HEK293 (cell line): ENCODE data around the gene MCTP1.

Source experiments
- CTCF ChIA-PET: fragments of 350-600 bp; formaldehyde crosslinking; extraction: SDS; loops from one replicate; lab custom pipeline; 2021; ENCODE audit warnings: antibody characterized with exemption; lab: Yijun Ruan, JAX
- POLR2A ChIA-PET: fragments of 300-600 bp; formaldehyde crosslinking; extraction: SDS; loops from one replicate; lab custom pipeline; 2020; ENCODE audit warnings: antibody characterized with exemption, inconsistent platforms; lab: Yijun Ruan, JAX
- H3K27ac ChIP-seq: fragments of 200-500 bp; sonication (Bioruptor generic); 2 replicates; pipeline ENCODE4 v1.5.1; 2014; ENCODE audit warnings: low read depth, low read length, control low read depth, inconsistent platforms; ENCODE audit errors: extremely low read depth
- H3K36me3 ChIP-seq, 2 experiments: fragments of 200-500 bp in 1 of 2; sonication (Bioruptor generic) in 1 of 2; 1 replicate in 1 of 2; 2 replicates in 1 of 2; pipeline ENCODE4 v1.5.1; 2014 to 2017; ENCODE audit warnings: inconsistent platforms in 2 of 2, low read length in 2 of 2; ENCODE audit not compliant: control insufficient read depth in 2 of 2, insufficient read depth in 1 of 2
- H3K4me1 ChIP-seq: fragments of 200-500 bp; sonication (Bioruptor generic); 2 replicates; pipeline ENCODE4 v1.5.1; 2014; ENCODE audit warnings: mild to moderate bottlenecking, low read length, inconsistent platforms; ENCODE audit not compliant: control insufficient read depth, insufficient read depth
- H3K4me3 ChIP-seq: 2 replicates; pipeline ENCODE4 v1.5.1; 2011; ENCODE audit warnings: low read depth, mild to moderate bottlenecking, control low read depth, low read length, moderate library complexity
- H3K9me3 ChIP-seq: fragments of 200-500 bp; sonication (Bioruptor generic); 2 replicates; pipeline ENCODE4 v1.5.1; 2014; ENCODE audit warnings: low read depth, low read length, inconsistent platforms; ENCODE audit not compliant: control insufficient read depth, insufficient read depth
- MZF1 ChIP-seq: fragments of 450-650 bp; formaldehyde crosslinking; IDR thresholded peaks from 2 replicates; pipeline ENCODE4 v1.5.1; 2017; ENCODE audit warnings: missing biosample characterization, missing genetic modification characterization, borderline replicate concordance
- TCF7L2 ChIP-seq: IDR thresholded peaks from 2 replicates; pipeline ENCODE4 v1.6.1; 2011; ENCODE audit warnings: low read depth, mild to moderate bottlenecking, inconsistent platforms, low read length, moderate library complexity, borderline replicate concordance
- ZBTB1 ChIP-seq: fragments of 450-650 bp; formaldehyde crosslinking; IDR thresholded peaks from 2 replicates; pipeline ENCODE4 v1.5.1; 2016; ENCODE audit warnings: missing biosample characterization, missing genetic modification characterization
- ZFP41 ChIP-seq: fragments of 450-650 bp; formaldehyde crosslinking; IDR thresholded peaks from 2 replicates; pipeline ENCODE4 v1.5.1; 2016; ENCODE audit warnings: missing biosample characterization, missing genetic modification characterization, borderline replicate concordance
- ZIC2 ChIP-seq: fragments of 450-650 bp; formaldehyde crosslinking; IDR thresholded peaks from 2 replicates; pipeline ENCODE4 v1.5.1; 2016; ENCODE audit warnings: missing biosample characterization, missing genetic modification characterization
- ZNF16 ChIP-seq: fragments of 450-650 bp; formaldehyde crosslinking; IDR thresholded peaks from 2 replicates; pipeline ENCODE4 v1.5.1; 2016; ENCODE audit warnings: low read depth, missing biosample characterization, missing genetic modification characterization
- ZNF169 ChIP-seq: fragments of 450-650 bp; formaldehyde crosslinking; IDR thresholded peaks from 2 replicates; pipeline ENCODE4 v1.5.1; 2016; ENCODE audit warnings: missing biosample characterization, missing genetic modification characterization
- ZNF23 ChIP-seq: fragments of 450-650 bp; formaldehyde crosslinking; IDR thresholded peaks from 2 replicates; pipeline ENCODE4 v1.5.1; 2016; ENCODE audit warnings: missing biosample characterization, missing genetic modification characterization, borderline replicate concordance
- ZNF350 ChIP-seq: fragments of 450-650 bp; formaldehyde crosslinking; IDR thresholded peaks from 2 replicates; pipeline ENCODE4 v1.5.0; 2017; ENCODE audit warnings: missing biosample characterization, mild to moderate bottlenecking, missing genetic modification characterization
- ZNF37A ChIP-seq: fragments of 450-650 bp; IDR thresholded peaks from 2 replicates; pipeline ENCODE4 v1.5.1; 2018; ENCODE audit warnings: missing biosample characterization, missing genetic modification characterization
- ZNF433 ChIP-seq: fragments of 450-650 bp; formaldehyde crosslinking; IDR thresholded peaks from 2 replicates; pipeline ENCODE4 v1.5.1; 2016; ENCODE audit warnings: missing biosample characterization, missing genetic modification characterization, low read depth
- ZNF501 ChIP-seq: fragments of 450-650 bp; formaldehyde crosslinking; IDR thresholded peaks from 2 replicates; pipeline ENCODE4 v1.5.1; 2016; ENCODE audit warnings: missing biosample characterization, missing genetic modification characterization
- ZNF510 ChIP-seq: fragments of 450-650 bp; formaldehyde crosslinking; IDR thresholded peaks from 2 replicates; pipeline ENCODE4 v1.5.1; 2018; ENCODE audit warnings: mild to moderate bottlenecking, missing genetic modification characterization, missing biosample characterization; ENCODE audit not compliant: insufficient replicate concordance
- ZNF521 ChIP-seq: fragments of 450-650 bp; formaldehyde crosslinking; IDR thresholded peaks from 2 replicates; pipeline ENCODE4 v1.5.1; 2017; ENCODE audit warnings: missing biosample characterization, mild to moderate bottlenecking, missing genetic modification characterization
- ZNF626 ChIP-seq: fragments of 450-650 bp; sonication (Bioruptor Pico); formaldehyde crosslinking; IDR thresholded peaks from 2 replicates; pipeline ENCODE4 v1.5.1; 2018; ENCODE audit warnings: missing biosample characterization, missing genetic modification characterization, inconsistent platforms
- ZNF629 ChIP-seq: fragments of 450-650 bp; formaldehyde crosslinking; IDR thresholded peaks from 2 replicates; pipeline ENCODE4 v1.5.1; 2017; ENCODE audit warnings: missing biosample characterization, missing genetic modification characterization
- ZNF654 ChIP-seq: fragments of 450-650 bp; formaldehyde crosslinking; IDR thresholded peaks from 2 replicates; pipeline ENCODE4 v1.5.1; 2016; ENCODE audit warnings: low read depth, missing biosample characterization, missing genetic modification characterization
- ZNF670 ChIP-seq: fragments of 450-650 bp; formaldehyde crosslinking; IDR thresholded peaks from 2 replicates; pipeline ENCODE4 v1.5.1; 2016; ENCODE audit warnings: missing biosample characterization, missing genetic modification characterization, low read depth
- ZNF76 ChIP-seq: fragments of 450-650 bp; formaldehyde crosslinking; IDR thresholded peaks from 2 replicates; pipeline ENCODE4; 2016; ENCODE audit warnings: low read depth, missing biosample characterization, missing genetic modification characterization, borderline replicate concordance
- ZNF830 ChIP-seq: fragments of 450-650 bp; IDR thresholded peaks from 2 replicates; pipeline ENCODE4 v1.5.0; 2018; ENCODE audit warnings: missing biosample characterization, missing genetic modification characterization, low read depth, mild to moderate bottlenecking, moderate library complexity
- TF ChIP-seq, protein P1 (sequence below): fragments of 450-650 bp; IDR thresholded peaks from 2 replicates; pipeline ENCODE4 v1.5.1; 2018; ENCODE audit warnings: missing biosample characterization, missing genetic modification characterization
- TF ChIP-seq, protein P2 (sequence below): fragments of 450-650 bp; formaldehyde crosslinking; IDR thresholded peaks from 2 replicates; pipeline ENCODE4 v1.5.1; 2017; ENCODE audit warnings: missing biosample characterization, missing genetic modification characterization
- TF ChIP-seq, protein P3 (sequence below): fragments of 450-650 bp; formaldehyde crosslinking; IDR thresholded peaks from 2 replicates; pipeline ENCODE4 v1.5.0; 2017; ENCODE audit warnings: missing biosample characterization, missing genetic modification characterization, borderline replicate concordance

MCTP1 gene

DNA sequence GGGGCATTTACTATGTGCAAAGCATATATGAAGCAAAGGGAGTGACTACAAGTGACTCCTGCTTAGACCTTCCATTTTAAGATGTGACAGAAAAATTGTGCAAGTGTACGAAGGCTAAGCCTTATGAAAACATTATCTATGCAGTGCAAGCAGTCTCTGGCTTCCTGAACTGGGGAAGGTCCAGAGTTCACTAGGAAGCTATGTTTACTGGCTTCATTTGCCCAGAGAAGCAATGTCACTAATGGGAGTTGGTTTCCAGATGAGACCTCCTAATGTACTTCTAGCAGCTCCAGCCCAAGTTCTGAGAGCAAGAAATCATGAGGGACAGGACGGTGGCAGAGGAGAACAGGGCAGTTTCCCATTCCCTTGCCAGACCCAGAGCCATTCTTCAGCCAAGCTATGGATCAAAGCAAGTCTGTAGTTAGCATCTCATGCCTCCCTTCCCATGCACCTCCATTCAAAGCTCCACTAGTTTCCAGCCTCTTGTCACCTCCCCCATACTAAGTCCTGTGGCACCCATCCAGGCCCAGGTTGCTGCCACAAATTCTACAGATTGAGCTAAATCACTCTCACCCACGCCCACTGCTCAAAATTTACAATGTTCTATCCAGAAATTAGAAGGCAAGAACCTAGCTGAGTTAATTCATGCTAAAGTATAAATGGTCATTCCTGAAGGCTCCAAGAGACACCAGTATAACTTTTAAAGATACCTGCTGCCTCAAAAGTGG, 21.8 kb downstream of the MCTP1 start (continued):
- TF ChIP-seq, protein P1, sequence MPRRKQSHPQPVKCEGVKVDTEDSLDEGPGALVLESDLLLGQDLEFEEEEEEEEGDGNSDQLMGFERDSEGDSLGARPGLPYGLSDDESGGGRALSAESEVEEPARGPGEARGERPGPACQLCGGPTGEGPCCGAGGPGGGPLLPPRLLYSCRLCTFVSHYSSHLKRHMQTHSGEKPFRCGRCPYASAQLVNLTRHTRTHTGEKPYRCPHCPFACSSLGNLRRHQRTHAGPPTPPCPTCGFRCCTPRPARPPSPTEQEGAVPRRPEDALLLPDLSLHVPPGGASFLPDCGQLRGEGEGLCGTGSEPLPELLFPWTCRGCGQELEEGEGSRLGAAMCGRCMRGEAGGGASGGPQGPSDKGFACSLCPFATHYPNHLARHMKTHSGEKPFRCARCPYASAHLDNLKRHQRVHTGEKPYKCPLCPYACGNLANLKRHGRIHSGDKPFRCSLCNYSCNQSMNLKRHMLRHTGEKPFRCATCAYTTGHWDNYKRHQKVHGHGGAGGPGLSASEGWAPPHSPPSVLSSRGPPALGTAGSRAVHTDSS (tag by site-specific recombination) = no peak
- TF ChIP-seq ZNF433 (tag by site-specific recombination) (no peak), ZNF23 (tag by site-specific recombination) (no peak), TCF7L2 (no peak), ZIC2 (tag by site-specific recombination) (no peak)
- TF ChIP-seq, all 188 proteins: peak for 0

DNA sequence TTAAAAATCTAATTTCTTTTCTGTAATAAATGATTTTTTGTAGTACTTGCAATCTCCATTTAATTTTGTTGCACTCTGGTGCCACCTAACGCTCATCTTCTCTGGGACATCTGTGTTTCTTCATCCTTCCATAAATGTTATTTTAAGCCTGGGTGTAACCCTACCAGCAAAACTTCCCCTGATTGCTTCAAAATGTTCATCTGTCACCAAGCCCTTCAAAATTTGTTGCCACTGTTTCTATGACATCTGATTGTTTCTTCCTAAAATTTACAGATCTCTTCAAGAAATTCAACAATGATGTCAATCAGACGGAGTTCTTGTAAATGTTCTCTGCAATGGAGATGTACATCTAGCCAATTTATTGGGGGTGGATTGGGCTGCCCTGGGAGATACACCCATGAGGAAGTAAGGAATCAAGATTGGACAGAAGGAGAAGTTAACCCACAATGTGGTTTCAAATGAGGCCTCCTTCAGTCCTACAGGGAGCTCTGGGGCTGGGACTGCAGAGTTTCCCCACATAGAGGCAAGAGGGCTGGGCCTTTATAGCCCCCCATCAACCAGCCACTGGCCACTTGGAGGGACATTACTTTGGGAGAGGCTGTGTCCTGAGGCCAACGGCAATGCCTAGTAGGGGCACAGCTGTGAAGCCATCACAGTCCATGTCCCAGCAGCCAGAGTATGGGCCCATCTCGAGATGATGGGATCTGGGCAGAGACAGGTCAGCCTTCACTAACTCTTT, 23.3 kb downstream of the MCTP1 start:
- CTCF ChIA-PET = interaction anchor here (0.8 to 1.9 kb wide), 3 partner anchors 11 to 294 kb away, joined by 3 to 7 read pairs (median 5); no protein-coding TSS in a partner anchor
- H3K4me1 ChIP-seq = no peaks in the 10 kb centered on the region

DNA sequence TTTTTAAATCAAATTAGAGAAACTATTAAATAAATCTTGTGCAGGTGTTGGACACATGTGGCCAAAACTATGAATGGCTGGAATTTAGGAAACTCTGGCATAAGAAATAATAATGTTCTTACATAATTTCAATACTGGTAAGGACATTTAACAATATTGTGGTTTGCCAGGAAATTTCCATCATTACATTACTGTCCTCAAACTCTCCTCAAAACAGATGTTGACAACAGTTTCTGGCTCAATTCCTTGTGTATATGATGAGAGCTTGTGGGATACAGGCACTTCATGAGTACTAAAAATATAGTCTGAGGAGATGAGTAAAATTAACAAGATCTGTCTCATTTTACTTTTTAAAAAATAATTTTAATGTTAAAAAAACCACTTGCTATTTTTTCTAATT, 27.9 kb downstream of the MCTP1 start:
- POLR2A ChIA-PET = no interaction called here
- TF ChIP-seq ZNF169 = no peak
- no peak for TF ChIP-seq ZNF16 (tag by site-specific recombination)
- TF ChIP-seq ZNF626 (tag by site-specific recombination) = no peak
- TF ChIP-seq ZNF350 (tag by site-specific recombination) = no peak
- TF ChIP-seq ZNF37A = no peak
- Histone ChIP-seq H3K27ac (no peak overlapping the region), H3K4me1 (no peaks in the 10 kb centered on the region), H3K36me3 (no peaks in the 10 kb centered on the region), H3K9me3 (no peaks in the 10 kb centered on the region), H3K4me3 (no peak overlapping the region)
- CTCF ChIA-PET = no interaction called here

More for the DNA sequence above, 23.3 kb downstream of the MCTP1 start:
- H3K36me3 ChIP-seq = no peaks in the 10 kb centered on the region
- no peaks in the 10 kb centered on the region for H3K9me3 ChIP-seq
- H3K4me3 ChIP-seq = no peak overlapping the region
- no peak overlapping the region for H3K27ac ChIP-seq
- TF ChIP-seq ZNF23 (tag by site-specific recombination) = no peak
- TF ChIP-seq ZNF670 (tag by site-specific recombination) = no peak
- TF ChIP-seq ZFP41 (tag by site-specific recombination) = no peak
- TF ChIP-seq ZNF654 (tag by site-specific recombination) = peak; percentile 67
- no peak for TF ChIP-seq ZNF76 (tag by site-specific recombination)
- no peak for TF ChIP-seq ZNF501
- no peak for TF ChIP-seq ZNF169
- POLR2A ChIA-PET = no interaction called here

DNA sequence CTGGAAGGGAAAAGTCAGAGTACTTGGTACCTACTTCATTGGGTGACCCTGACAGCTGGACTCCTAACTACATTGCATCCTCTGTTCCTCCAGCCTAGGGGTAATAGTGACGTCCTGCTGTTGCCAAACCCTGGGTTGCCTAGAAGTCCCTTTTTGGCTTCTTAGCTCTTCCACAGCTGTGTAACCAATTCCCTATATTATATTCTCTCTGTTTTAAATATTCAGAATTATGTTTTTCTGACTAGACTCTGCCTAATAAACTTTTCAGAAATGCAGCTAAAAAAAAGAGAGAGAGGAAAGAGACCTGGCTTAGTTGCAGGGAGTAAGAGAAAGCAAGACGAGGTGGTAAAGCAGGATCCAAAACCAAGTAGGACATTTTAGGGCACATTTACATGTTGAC, 28.4 kb downstream of the MCTP1 start:
- H3K4me1 ChIP-seq = no peaks in the 10 kb centered on the region
- POLR2A ChIA-PET = no interaction called here
- no peaks in the 10 kb centered on the region for H3K36me3 ChIP-seq
- H3K27ac ChIP-seq = no peak overlapping the region
- H3K4me3 ChIP-seq = no peak overlapping the region
- no peaks in the 10 kb centered on the region for H3K9me3 ChIP-seq
- CTCF ChIA-PET = no interaction called here
- no peak for TF ChIP-seq ZNF654 (tag by site-specific recombination)
- TF ChIP-seq, protein P2, sequence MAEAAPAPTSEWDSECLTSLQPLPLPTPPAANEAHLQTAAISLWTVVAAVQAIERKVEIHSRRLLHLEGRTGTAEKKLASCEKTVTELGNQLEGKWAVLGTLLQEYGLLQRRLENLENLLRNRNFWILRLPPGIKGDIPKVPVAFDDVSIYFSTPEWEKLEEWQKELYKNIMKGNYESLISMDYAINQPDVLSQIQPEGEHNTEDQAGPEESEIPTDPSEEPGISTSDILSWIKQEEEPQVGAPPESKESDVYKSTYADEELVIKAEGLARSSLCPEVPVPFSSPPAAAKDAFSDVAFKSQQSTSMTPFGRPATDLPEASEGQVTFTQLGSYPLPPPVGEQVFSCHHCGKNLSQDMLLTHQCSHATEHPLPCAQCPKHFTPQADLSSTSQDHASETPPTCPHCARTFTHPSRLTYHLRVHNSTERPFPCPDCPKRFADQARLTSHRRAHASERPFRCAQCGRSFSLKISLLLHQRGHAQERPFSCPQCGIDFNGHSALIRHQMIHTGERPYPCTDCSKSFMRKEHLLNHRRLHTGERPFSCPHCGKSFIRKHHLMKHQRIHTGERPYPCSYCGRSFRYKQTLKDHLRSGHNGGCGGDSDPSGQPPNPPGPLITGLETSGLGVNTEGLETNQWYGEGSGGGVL (tag by site-specific recombination) = no peak
- no peak for TF ChIP-seq ZBTB1 (tag by site-specific recombination)
- TF ChIP-seq ZNF830 (tag by site-specific recombination) = no peak
- no peak for TF ChIP-seq MZF1 (tag by site-specific recombination)
- TF ChIP-seq, protein P3, sequence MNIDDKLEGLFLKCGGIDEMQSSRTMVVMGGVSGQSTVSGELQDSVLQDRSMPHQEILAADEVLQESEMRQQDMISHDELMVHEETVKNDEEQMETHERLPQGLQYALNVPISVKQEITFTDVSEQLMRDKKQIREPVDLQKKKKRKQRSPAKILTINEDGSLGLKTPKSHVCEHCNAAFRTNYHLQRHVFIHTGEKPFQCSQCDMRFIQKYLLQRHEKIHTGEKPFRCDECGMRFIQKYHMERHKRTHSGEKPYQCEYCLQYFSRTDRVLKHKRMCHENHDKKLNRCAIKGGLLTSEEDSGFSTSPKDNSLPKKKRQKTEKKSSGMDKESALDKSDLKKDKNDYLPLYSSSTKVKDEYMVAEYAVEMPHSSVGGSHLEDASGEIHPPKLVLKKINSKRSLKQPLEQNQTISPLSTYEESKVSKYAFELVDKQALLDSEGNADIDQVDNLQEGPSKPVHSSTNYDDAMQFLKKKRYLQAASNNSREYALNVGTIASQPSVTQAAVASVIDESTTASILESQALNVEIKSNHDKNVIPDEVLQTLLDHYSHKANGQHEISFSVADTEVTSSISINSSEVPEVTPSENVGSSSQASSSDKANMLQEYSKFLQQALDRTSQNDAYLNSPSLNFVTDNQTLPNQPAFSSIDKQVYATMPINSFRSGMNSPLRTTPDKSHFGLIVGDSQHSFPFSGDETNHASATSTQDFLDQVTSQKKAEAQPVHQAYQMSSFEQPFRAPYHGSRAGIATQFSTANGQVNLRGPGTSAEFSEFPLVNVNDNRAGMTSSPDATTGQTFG = no peak
- no peak for TF ChIP-seq ZNF629 (tag by site-specific recombination)
- TF ChIP-seq ZNF521 (tag by site-specific recombination) = no peak
- no peak for TF ChIP-seq ZNF510 (tag by site-specific recombination)
